Measurements from ENCODE around the gene ASRGL1.
"Not testable (repeated sequence)": the region's sequence is repeated elsewhere in the genome, so short reads cannot be mapped to it uniquely, and the experiment has no call there.

Gene ASRGL1

GRCh38 chr11:62336949-62337302 lies 322 bp upstream of the ASRGL1 start:
- H3K9me3 Mint-ChIP-seq; H3K36me3 Mint-ChIP-seq (ENCODE audit: low read depth); DNase-seq (ENCODE audit: low spot score): not testable (repeated sequence)
- peak overlapping the region; percentile 53 for H3K27ac Mint-ChIP-seq
- H3K27me3 Mint-ChIP-seq (ENCODE audit: low read depth): peaks cover 29% of the 10 kb centered on the region
- H3K4me1 Mint-ChIP-seq (ENCODE audit: low read depth): peaks cover 12% of the 10 kb centered on the region
- H3K4me3 Mint-ChIP-seq: peak overlapping the region; percentile 87

- Mint-ChIP-seq H3K36me3 (ENCODE audit: low read depth) (no peaks in the 10 kb centered on the region), H3K4me1 (ENCODE audit: low read depth) (peaks cover 12% of the 10 kb centered on the region), H3K27me3 (ENCODE audit: low read depth) (peaks cover 25% of the 10 kb centered on the region), H3K27ac (no peak overlapping the region), H3K9me3 (no peaks in the 10 kb centered on the region), H3K4me3 (peak overlapping the region; percentile 87)
- DNase-seq (ENCODE audit: low spot score): no peak
Measured at GRCh38 chr11:62338218-62338617, 970 bp downstream of the ASRGL1 start.

- Mint-ChIP-seq H3K4me3 (no peak overlapping the region), H3K27ac (no peak overlapping the region), H3K9me3 (no peaks in the 10 kb centered on the region), H3K27me3 (ENCODE audit: low read depth) (peaks cover 19% of the 10 kb centered on the region), H3K4me1 (ENCODE audit: low read depth) (peaks cover 12% of the 10 kb centered on the region), H3K36me3 (ENCODE audit: low read depth) (no peaks in the 10 kb centered on the region)
- DNase-seq (ENCODE audit: low spot score): peak; percentile 30
Measured at GRCh38 chr11:62340269-62340901, 3.1 kb downstream of the ASRGL1 start.

- H3K36me3 Mint-ChIP-seq (ENCODE audit: low read depth): no peaks in the 10 kb centered on the region
- peaks cover 10% of the 10 kb centered on the region for H3K4me1 Mint-ChIP-seq (ENCODE audit: low read depth)
- DNase-seq (ENCODE audit: low spot score): no peak
- H3K4me3 Mint-ChIP-seq: no peak overlapping the region
- H3K27me3 Mint-ChIP-seq (ENCODE audit: low read depth): peaks cover 10% of the 10 kb centered on the region
- H3K27ac Mint-ChIP-seq: no peak overlapping the region
- H3K9me3 Mint-ChIP-seq: no peaks in the 10 kb centered on the region
Measured at GRCh38 chr11:62341588-62341987, 4.3 kb downstream of the ASRGL1 start.

- not testable (repeated sequence) for H3K27me3 Mint-ChIP-seq (ENCODE audit: low read depth); H3K9me3 Mint-ChIP-seq; H3K4me1 Mint-ChIP-seq (ENCODE audit: low read depth); DNase-seq (ENCODE audit: low spot score); H3K27ac Mint-ChIP-seq; H3K4me3 Mint-ChIP-seq; H3K36me3 Mint-ChIP-seq (ENCODE audit: low read depth)
Measured at GRCh38 chr11:62343646-62344190, 6.5 kb downstream of the ASRGL1 start.

- Mint-ChIP-seq H3K9me3 (no peaks in the 10 kb centered on the region), H3K4me1 (ENCODE audit: low read depth) (no peaks in the 10 kb centered on the region), H3K36me3 (ENCODE audit: low read depth) (no peaks in the 10 kb centered on the region), H3K27ac (no peak overlapping the region), H3K27me3 (ENCODE audit: low read depth) (no peaks in the 10 kb centered on the region), H3K4me3 (no peak overlapping the region)
- DNase-seq (ENCODE audit: low spot score): no peak
Measured at GRCh38 chr11:62344210-62344609, 7.0 kb downstream of the ASRGL1 start.

GRCh38 chr11:62345861-62346260 lies 8.6 kb downstream of the ASRGL1 start:
- DNase-seq (ENCODE audit: low spot score): no peak
- no peaks in the 10 kb centered on the region for H3K9me3 Mint-ChIP-seq
- H3K4me1 Mint-ChIP-seq (ENCODE audit: low read depth): no peaks in the 10 kb centered on the region
- H3K4me3 Mint-ChIP-seq: no peak overlapping the region
- no peaks in the 10 kb centered on the region for H3K36me3 Mint-ChIP-seq (ENCODE audit: low read depth)
- no peak overlapping the region for H3K27ac Mint-ChIP-seq
- no peaks in the 10 kb centered on the region for H3K27me3 Mint-ChIP-seq (ENCODE audit: low read depth)

- DNase-seq (ENCODE audit: low spot score): no peak
Measured at GRCh38 chr11:62352355-62353336, 15.4 kb downstream of the ASRGL1 start.

GRCh38 chr11:62353841-62354240 lies 16.6 kb downstream of the ASRGL1 start:
- H3K4me3 Mint-ChIP-seq: no peak overlapping the region
- no peak for DNase-seq (ENCODE audit: low spot score)
- H3K4me1 Mint-ChIP-seq (ENCODE audit: low read depth): peaks cover 8% of the 10 kb centered on the region
- H3K27ac Mint-ChIP-seq: no peak overlapping the region
- no peaks in the 10 kb centered on the region for H3K36me3 Mint-ChIP-seq (ENCODE audit: low read depth)
- no peaks in the 10 kb centered on the region for H3K9me3 Mint-ChIP-seq
- no peaks in the 10 kb centered on the region for H3K27me3 Mint-ChIP-seq (ENCODE audit: low read depth)

More at GRCh38 chr11:62352355-62353336, 15.4 kb downstream of the ASRGL1 start:
- Mint-ChIP-seq H3K27ac (peak overlapping the region; percentile 45), H3K9me3 (no peaks in the 10 kb centered on the region), H3K27me3 (ENCODE audit: low read depth) (no peaks in the 10 kb centered on the region), H3K4me3 (no peak overlapping the region), H3K36me3 (ENCODE audit: low read depth) (no peaks in the 10 kb centered on the region), H3K4me1 (ENCODE audit: low read depth) (peaks cover 8% of the 10 kb centered on the region)

- no peaks in the 10 kb centered on the region for H3K36me3 Mint-ChIP-seq (ENCODE audit: low read depth)
- H3K4me1 Mint-ChIP-seq (ENCODE audit: low read depth): no peaks in the 10 kb centered on the region
- no peak for DNase-seq (ENCODE audit: low spot score)
- H3K4me3 Mint-ChIP-seq: no peak overlapping the region
- no peak overlapping the region for H3K27ac Mint-ChIP-seq
- H3K9me3 Mint-ChIP-seq: no peaks in the 10 kb centered on the region
- no peaks in the 10 kb centered on the region for H3K27me3 Mint-ChIP-seq (ENCODE audit: low read depth)
Measured at GRCh38 chr11:62358273-62358672, 21.0 kb downstream of the ASRGL1 start.

GRCh38 chr11:62359475-62359874 lies 22.2 kb downstream of the ASRGL1 start:
- Mint-ChIP-seq H3K27ac (no peak overlapping the region), H3K36me3 (ENCODE audit: low read depth) (no peaks in the 10 kb centered on the region)
- no peak for DNase-seq (ENCODE audit: low spot score)

GRCh38 chr11:62360685-62361084 lies 23.4 kb downstream of the ASRGL1 start:
- Mint-ChIP-seq H3K4me3 (no peak overlapping the region), H3K27ac (no peak overlapping the region), H3K36me3 (ENCODE audit: low read depth) (no peaks in the 10 kb centered on the region), H3K9me3 (no peaks in the 10 kb centered on the region), H3K27me3 (ENCODE audit: low read depth) (no peaks in the 10 kb centered on the region), H3K4me1 (ENCODE audit: low read depth) (no peaks in the 10 kb centered on the region)
- DNase-seq (ENCODE audit: low spot score): no peak

More at GRCh38 chr11:62359475-62359874, 22.2 kb downstream of the ASRGL1 start:
- H3K9me3 Mint-ChIP-seq: no peaks in the 10 kb centered on the region
- H3K4me1 Mint-ChIP-seq (ENCODE audit: low read depth): no peaks in the 10 kb centered on the region
- H3K27me3 Mint-ChIP-seq (ENCODE audit: low read depth): no peaks in the 10 kb centered on the region
- no peak overlapping the region for H3K4me3 Mint-ChIP-seq

GRCh38 chr11:62368861-62369477 lies 31.7 kb downstream of the ASRGL1 start:
- H3K4me1 Mint-ChIP-seq (ENCODE audit: low read depth): peaks cover 14% of the 10 kb centered on the region
- H3K9me3 Mint-ChIP-seq; DNase-seq (ENCODE audit: low spot score); H3K27ac Mint-ChIP-seq; H3K36me3 Mint-ChIP-seq (ENCODE audit: low read depth); H3K4me3 Mint-ChIP-seq; H3K27me3 Mint-ChIP-seq (ENCODE audit: low read depth): not testable (repeated sequence)

Measured in T-helper 2 cell treated with Interferon-gamma antibody and Interleukin-4, amounts not matched to agents 5 μg/mL and 100 μg/mL, for 36 hours (primary cell).